ENCODE data around the gene FLT3LG.

DNA sequence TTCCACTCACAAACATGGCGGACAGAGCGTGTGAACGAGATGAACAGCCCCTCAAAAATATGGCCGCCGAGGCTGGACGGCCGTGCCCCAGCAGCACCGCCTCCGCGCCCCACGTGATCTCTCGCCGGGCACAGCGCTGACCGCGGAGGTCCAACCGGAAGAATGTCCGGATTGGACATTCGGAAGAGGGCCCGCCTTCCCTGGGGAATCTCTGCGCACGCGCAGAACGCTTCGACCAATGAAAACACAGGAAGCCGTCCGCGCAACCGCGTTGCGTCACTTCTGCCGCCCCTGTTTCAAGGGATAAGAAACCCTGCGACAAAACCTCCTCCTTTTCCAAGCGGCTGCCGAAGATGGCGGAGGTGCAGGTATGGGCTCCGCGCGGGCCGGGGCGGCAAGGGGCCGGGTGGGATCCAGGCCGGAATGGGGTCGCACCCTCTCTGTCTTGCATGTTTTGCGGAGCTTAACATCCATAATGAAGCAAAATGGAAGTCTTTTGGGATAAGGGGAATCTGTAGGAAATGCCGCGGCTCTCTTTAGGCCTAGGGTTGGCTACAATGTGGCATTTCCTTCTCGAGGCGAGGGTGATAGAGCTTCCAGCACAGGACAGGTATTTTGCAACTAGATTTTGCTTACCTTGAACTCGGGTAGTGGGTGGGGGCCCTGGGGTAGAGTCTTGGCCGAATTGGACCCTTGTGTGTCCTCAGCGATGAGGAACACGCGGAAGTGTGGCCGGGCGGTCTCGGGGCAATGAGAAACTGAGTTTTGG is 13.4 kb downstream of the FLT3LG start, which contains the start of gene RPL13A:
- peak in 1 of 6 experiments; percentile 14 for TF ChIP-seq CTCF (IDR thresholded peaks at IDR 0.05)
- TF ChIP-seq POLR2A (IDR thresholded peaks at IDR 0.05) = peak; percentile 94 to 98
